SU-DHL-6 (cell line): ENCODE data around the gene ATRX.
"Not testable (repeated sequence)": the region's sequence is repeated elsewhere in the genome, so short reads cannot be mapped to it uniquely, and the experiment has no call there.

ENCODE experiments used
- H2AFZ ChIP-seq: fragments of 200-600 bp; sonication (generic); 2 replicates; pipeline ENCODE4 v1.6.1; 2014; ENCODE audit warnings: low read depth, mild to moderate bottlenecking, moderate library complexity, mixed read lengths, antibody characterized with exemption, low read length; ENCODE audit not compliant: severe bottlenecking
- H3F3A ChIP-seq: fragments of 200-600 bp; shearing (Covaris generic); 2 replicates; pipeline ENCODE4 v1.6.0; 2016; ENCODE audit warnings: antibody characterized with exemption, mild to moderate bottlenecking; ENCODE audit not compliant: insufficient read depth
- H3K27ac ChIP-seq: fragments of 200-600 bp; sonication (generic); 2 replicates; pipeline ENCODE4 v1.5.1; 2016; ENCODE audit warnings: low read depth, mild to moderate bottlenecking, low read length, moderate library complexity, mixed read lengths
- H3K27me3 ChIP-seq: fragments of 200-600 bp; sonication (generic), shearing (Covaris generic); 2 replicates; pipeline ENCODE4 v1.6.0; 2014; ENCODE audit warnings: mild to moderate bottlenecking, low read length
- H3K36me3 ChIP-seq: fragments of 200-600 bp; sonication (generic); 2 replicates; pipeline ENCODE4 v1.6.1; 2014; ENCODE audit warnings: mild to moderate bottlenecking, low read length, mixed read lengths
- H3K4me2 ChIP-seq: fragments of 300-600, 200-600 bp; shearing (Covaris generic), sonication (generic); 2 replicates; pipeline ENCODE4 v1.6.0; 2014; ENCODE audit warnings: low read length, low read depth, mild to moderate bottlenecking; ENCODE audit not compliant: poor library complexity, severe bottlenecking
- H3K4me3 ChIP-seq: fragments of 200-600 bp; sonication (generic); 2 replicates; pipeline ENCODE4 v1.5.1; 2014; ENCODE audit warnings: antibody characterized with exemption, low read length, mild to moderate bottlenecking, mixed read lengths; ENCODE audit not compliant: insufficient read depth, poor library complexity, severe bottlenecking
- H3K79me2 ChIP-seq: fragments of 200-600 bp; sonication (generic); 2 replicates; pipeline ENCODE4 v1.6.1; 2014; ENCODE audit warnings: mild to moderate bottlenecking, low read length, moderate library complexity; ENCODE audit not compliant: insufficient read depth
- H3K9ac ChIP-seq: fragments of 200-600 bp; sonication (generic); 2 replicates; pipeline ENCODE4 v1.7.0; 2014; ENCODE audit warnings: mild to moderate bottlenecking, low read length
- H3K9me2 ChIP-seq: fragments of 200-600 bp; sonication (generic); replicated peaks from 2 replicates; pipeline ENCODE4 v1.6.1; 2014; ENCODE audit warnings: low read length; ENCODE audit not compliant: insufficient read depth
- H3K9me3 ChIP-seq: fragments of 200-600 bp; sonication (generic); 2 replicates; pipeline ENCODE4 v1.6.1; 2014; ENCODE audit warnings: low read length, mixed read lengths; ENCODE audit not compliant: insufficient read depth
- H4K20me1 ChIP-seq: fragments of 200-600 bp; sonication (generic); 2 replicates; pipeline ENCODE4 v1.6.1; 2014; ENCODE audit warnings: low read depth, mild to moderate bottlenecking, antibody characterized with exemption, low read length, moderate library complexity, mixed read lengths
- CTCF ChIP-seq: fragments of 200-600 bp; sonication (generic); IDR thresholded peaks from one replicate; pipeline ENCODE4 v1.5.1; 2017; ENCODE audit warnings: antibody characterized with exemption, mild to moderate bottlenecking, low read length, moderate library complexity; ENCODE audit not compliant: insufficient read depth, poor library complexity, severe bottlenecking
- EZH2phosphoT487 ChIP-seq: fragments of 200-600 bp; sonication (generic), shearing (Covaris generic); conservative IDR thresholded peaks from 2 replicates; pipeline ENCODE4 v1.6.1; 2018; ENCODE audit warnings: mild to moderate bottlenecking, antibody characterized with exemption, low read length, moderate library complexity, mixed read lengths

Gene ATRX

GRCh38 chrX:77628294-77629025 lies 157.6 kb downstream of the ATRX start:
- TF ChIP-seq CTCF (no peak), EZH2phosphoT487 (no peak)
- Histone ChIP-seq H4K20me1 (no peaks in the 10 kb centered on the region), H3K9ac (no peak overlapping the region), H3K9me2 (no peaks in the 10 kb centered on the region), H2AFZ (no peak overlapping the region), H3K27ac (no peak overlapping the region), H3K79me2 (no peaks in the 10 kb centered on the region), H3K9me3 (no peaks in the 10 kb centered on the region), H3K27me3 (no peaks in the 10 kb centered on the region), H3K36me3 (peaks cover 3% of the 10 kb centered on the region; the same call in 1 of the 2 replicates), H3K4me3 (no peak overlapping the region), H3F3A (no peaks in the 10 kb centered on the region), H3K4me2 (no peak overlapping the region)

GRCh38 chrX:77622672-77623071 lies 163.3 kb downstream of the ATRX start:
- H3K27me3 ChIP-seq: no peaks in the 10 kb centered on the region
- TF ChIP-seq EZH2phosphoT487 (no peak), CTCF (no peak)
- no peak overlapping the region for H3K4me2 ChIP-seq
- no peak overlapping the region for H3K9ac ChIP-seq
- no peak overlapping the region for H3K27ac ChIP-seq
- no peak overlapping the region for H3K4me3 ChIP-seq
- H3F3A ChIP-seq: no peaks in the 10 kb centered on the region
- peaks cover 2% of the 10 kb centered on the region; the same call in 1 of the 2 replicates for H3K36me3 ChIP-seq
- H3K9me3 ChIP-seq: no peaks in the 10 kb centered on the region
- H3K79me2 ChIP-seq: no peaks in the 10 kb centered on the region
- no peaks in the 10 kb centered on the region for H4K20me1 ChIP-seq
- no peaks in the 10 kb centered on the region for H3K9me2 ChIP-seq
- no peak overlapping the region for H2AFZ ChIP-seq

GRCh38 chrX:77622233-77622632 lies 163.8 kb downstream of the ATRX start:
- no peaks in the 10 kb centered on the region for H3K79me2 ChIP-seq
- H3K4me2 ChIP-seq: no peak overlapping the region
- H2AFZ ChIP-seq: no peak overlapping the region
- H4K20me1 ChIP-seq: no peaks in the 10 kb centered on the region
- TF ChIP-seq EZH2phosphoT487: no peak
- H3K9me3 ChIP-seq: no peaks in the 10 kb centered on the region
- H3K9me2 ChIP-seq: no peaks in the 10 kb centered on the region
- no peak overlapping the region for H3K4me3 ChIP-seq
- H3K27ac ChIP-seq: no peak overlapping the region
- H3F3A ChIP-seq: no peaks in the 10 kb centered on the region
- peaks cover 2% of the 10 kb centered on the region; the same call in 1 of the 2 replicates for H3K36me3 ChIP-seq
- no peak overlapping the region for H3K9ac ChIP-seq
- H3K27me3 ChIP-seq: no peaks in the 10 kb centered on the region

GRCh38 chrX:77621453-77621852 lies 164.6 kb downstream of the ATRX start:
- not testable (repeated sequence) for H3K36me3 ChIP-seq, H3K9me2 ChIP-seq, H3F3A ChIP-seq, H3K79me2 ChIP-seq, H3K4me3 ChIP-seq, H2AFZ ChIP-seq, H3K9ac ChIP-seq, H3K27ac ChIP-seq, H3K27me3 ChIP-seq, H3K9me3 ChIP-seq, H4K20me1 ChIP-seq, H3K4me2 ChIP-seq
